K562 (cell line): Measurements from ENCODE around the gene GLCCI1.

Source experiments
- CHD1 ChIP-seq: fragments of 200-600 bp; sonication (generic); IDR thresholded peaks from one replicate; pipeline ENCODE4 v1.6.1; 2012; ENCODE audit warnings: mild to moderate bottlenecking, moderate library complexity, low read length, inconsistent platforms
- ILF3 ChIP-seq: fragments of 450-650 bp; IDR thresholded peaks from 2 replicates; pipeline ENCODE4 v1.6.1; 2018; ENCODE audit warnings: antibody characterized with exemption, mild to moderate bottlenecking, moderate library complexity, borderline replicate concordance
- L3MBTL2 ChIP-seq: fragments of 450-650 bp; IDR thresholded peaks from 2 replicates; pipeline ENCODE4 v1.6.1; 2016; ENCODE audit warnings: mild to moderate bottlenecking, moderate library complexity
- MAX ChIP-seq: sonication (generic); formaldehyde crosslinking; IDR thresholded peaks from 2 replicates; pipeline ENCODE4 v1.9.0; 2022; ENCODE audit warnings: mild to moderate bottlenecking, missing genetic modification reagents
- NCOA4 ChIP-seq: fragments of 450-650 bp; IDR thresholded peaks from 2 replicates; pipeline ENCODE4 v1.6.1; 2018; ENCODE audit warnings: mild to moderate bottlenecking; ENCODE audit not compliant: partially characterized antibody
- POLR2A ChIP-seq: fragments of 450-650 bp; conservative IDR thresholded peaks from 2 replicates; pipeline ENCODE4 v1.6.1; 2016
- RUNX1 ChIP-seq: sonication (generic); IDR thresholded peaks from 2 replicates; pipeline ENCODE4 v1.6.1; 2016; ENCODE audit warnings: antibody characterized with exemption, low read depth
- TF ChIP-seq, protein P1 (sequence below): sonication (generic); formaldehyde crosslinking; IDR thresholded peaks from 2 replicates; pipeline ENCODE4 v1.8.1; 2022; ENCODE audit warnings: missing genetic modification reagents

- TF ChIP-seq NCOA4 (no peak), MAX (CRISPR knock-in tag) (no peak), ILF3 (no peak), CHD1 (no peak), POLR2A (no peak), RUNX1 (no peak), L3MBTL2 (no peak)
- TF ChIP-seq, protein P1, sequence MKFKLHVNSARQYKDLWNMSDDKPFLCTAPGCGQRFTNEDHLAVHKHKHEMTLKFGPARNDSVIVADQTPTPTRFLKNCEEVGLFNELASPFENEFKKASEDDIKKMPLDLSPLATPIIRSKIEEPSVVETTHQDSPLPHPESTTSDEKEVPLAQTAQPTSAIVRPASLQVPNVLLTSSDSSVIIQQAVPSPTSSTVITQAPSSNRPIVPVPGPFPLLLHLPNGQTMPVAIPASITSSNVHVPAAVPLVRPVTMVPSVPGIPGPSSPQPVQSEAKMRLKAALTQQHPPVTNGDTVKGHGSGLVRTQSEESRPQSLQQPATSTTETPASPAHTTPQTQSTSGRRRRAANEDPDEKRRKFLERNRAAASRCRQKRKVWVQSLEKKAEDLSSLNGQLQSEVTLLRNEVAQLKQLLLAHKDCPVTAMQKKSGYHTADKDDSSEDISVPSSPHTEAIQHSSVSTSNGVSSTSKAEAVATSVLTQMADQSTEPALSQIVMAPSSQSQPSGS (CRISPR knock-in tag) = no peak
These were observed 28.0 kb downstream of the GLCCI1 start for GRCh38 chr7:7996568-7996967.
